ACC112 (cell line): ENCODE measurements around the gene TEX261.

Source experiments
- H2AFZ ChIP-seq: fragments of 200-600 bp; sonication (generic); one replicate; pipeline ENCODE4 v1.6.0; 2017; ENCODE audit warnings: antibody characterized with exemption, low read length; ENCODE audit not compliant: unreplicated experiment
- H3K27ac ChIP-seq: fragments of 200-600 bp; sonication (generic); 2 replicates; pipeline ENCODE4 v1.5.1; 2014; ENCODE audit warnings: low read depth, mild to moderate bottlenecking, antibody characterized with exemption, low read length, moderate library complexity
- H3K27me3 ChIP-seq: fragments of 200-600 bp; sonication (generic); 2 replicates; pipeline ENCODE4 v1.6.1; 2014; ENCODE audit warnings: mild to moderate bottlenecking, antibody characterized with exemption, low read length, moderate library complexity, mixed read lengths; ENCODE audit not compliant: insufficient read depth
- H3K36me3 ChIP-seq: fragments of 200-600 bp; sonication (generic); 2 replicates; pipeline ENCODE4 v1.6.1; 2016; ENCODE audit warnings: mild to moderate bottlenecking, antibody characterized with exemption, low read length, moderate library complexity, mixed read lengths; ENCODE audit not compliant: insufficient read depth
- H3K4me1 ChIP-seq: fragments of 200-600 bp; sonication (generic); one replicate; pipeline ENCODE4 v1.6.1; 2016; ENCODE audit warnings: low read length, mixed read lengths; ENCODE audit not compliant: insufficient read depth, unreplicated experiment, control insufficient read depth
- H3K4me3 ChIP-seq: fragments of 200-600 bp; sonication (generic); 2 replicates; pipeline ENCODE4 v1.5.1; 2014; ENCODE audit warnings: mild to moderate bottlenecking, low read depth, low read length
- H3K79me2 ChIP-seq: fragments of 200-600 bp; sonication (generic); one replicate; pipeline ENCODE4 v1.6.0; 2016; ENCODE audit warnings: low read length; ENCODE audit not compliant: control insufficient read depth, unreplicated experiment, insufficient read depth

Gene TEX261

DNA sequence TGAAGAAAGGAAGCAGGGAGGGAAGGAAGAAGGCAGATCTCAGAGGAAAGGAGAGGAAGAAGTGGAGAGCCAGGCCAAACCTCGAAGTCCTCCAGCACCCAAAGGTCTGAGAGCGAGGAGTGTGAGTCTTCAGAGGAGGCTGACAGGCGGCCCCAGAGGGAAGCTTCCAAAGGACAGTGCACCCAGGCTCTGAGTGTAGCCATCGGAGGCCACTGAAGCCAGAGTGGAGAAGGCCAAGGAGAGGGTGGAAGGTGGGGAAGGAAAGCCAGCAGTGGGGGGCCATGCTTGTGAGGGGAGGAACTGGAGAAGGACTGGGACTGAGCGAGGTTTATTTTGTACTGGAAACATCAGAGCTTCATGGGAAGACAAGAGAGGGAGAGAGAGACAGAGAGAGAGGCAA lies 53.0 kb downstream of the TEX261 start:
- Histone ChIP-seq H3K4me1 (peaks cover 11% of the 10 kb centered on the region), H3K79me2 (no peaks in the 10 kb centered on the region), H2AFZ (no peak overlapping the region), H3K4me3 (no peak overlapping the region), H3K27me3 (no peaks in the 10 kb centered on the region), H3K27ac (no peak overlapping the region), H3K36me3 (no peaks in the 10 kb centered on the region)

DNA sequence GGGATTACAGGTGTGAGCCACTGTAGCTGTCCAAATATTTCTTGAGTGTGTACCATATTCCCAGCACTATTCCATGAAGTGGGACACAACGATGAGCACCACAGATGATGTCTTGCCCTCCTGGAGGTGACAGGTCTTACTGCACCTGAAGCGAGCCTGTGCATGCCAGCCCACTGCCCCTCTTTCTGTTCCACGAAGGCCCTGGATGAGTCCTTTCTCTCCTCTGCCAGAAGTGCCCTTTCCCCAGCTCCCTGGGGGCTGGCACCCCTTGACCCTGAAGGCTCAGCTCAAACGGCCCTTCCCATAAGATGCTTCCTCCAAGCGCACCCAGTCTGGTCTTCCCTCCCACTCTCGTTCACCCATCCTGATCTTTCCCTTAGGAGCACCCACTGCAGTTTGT lies 53.5 kb downstream of the TEX261 start:
- Histone ChIP-seq H3K27me3 (no peaks in the 10 kb centered on the region), H3K79me2 (no peaks in the 10 kb centered on the region), H2AFZ (no peak overlapping the region), H3K4me1 (peaks cover 6% of the 10 kb centered on the region), H3K27ac (no peak overlapping the region), H3K4me3 (no peak overlapping the region), H3K36me3 (no peaks in the 10 kb centered on the region)

GRCh38 chr2:70939839-70940580 lies 54.7 kb downstream of the TEX261 start:
- no peak overlapping the region for H3K27ac ChIP-seq
- no peak overlapping the region for H2AFZ ChIP-seq
- H3K79me2 ChIP-seq = no peaks in the 10 kb centered on the region
- no peaks in the 10 kb centered on the region for H3K36me3 ChIP-seq
- H3K4me1 ChIP-seq = no peaks in the 10 kb centered on the region
- no peak overlapping the region for H3K4me3 ChIP-seq
- no peaks in the 10 kb centered on the region for H3K27me3 ChIP-seq

DNA sequence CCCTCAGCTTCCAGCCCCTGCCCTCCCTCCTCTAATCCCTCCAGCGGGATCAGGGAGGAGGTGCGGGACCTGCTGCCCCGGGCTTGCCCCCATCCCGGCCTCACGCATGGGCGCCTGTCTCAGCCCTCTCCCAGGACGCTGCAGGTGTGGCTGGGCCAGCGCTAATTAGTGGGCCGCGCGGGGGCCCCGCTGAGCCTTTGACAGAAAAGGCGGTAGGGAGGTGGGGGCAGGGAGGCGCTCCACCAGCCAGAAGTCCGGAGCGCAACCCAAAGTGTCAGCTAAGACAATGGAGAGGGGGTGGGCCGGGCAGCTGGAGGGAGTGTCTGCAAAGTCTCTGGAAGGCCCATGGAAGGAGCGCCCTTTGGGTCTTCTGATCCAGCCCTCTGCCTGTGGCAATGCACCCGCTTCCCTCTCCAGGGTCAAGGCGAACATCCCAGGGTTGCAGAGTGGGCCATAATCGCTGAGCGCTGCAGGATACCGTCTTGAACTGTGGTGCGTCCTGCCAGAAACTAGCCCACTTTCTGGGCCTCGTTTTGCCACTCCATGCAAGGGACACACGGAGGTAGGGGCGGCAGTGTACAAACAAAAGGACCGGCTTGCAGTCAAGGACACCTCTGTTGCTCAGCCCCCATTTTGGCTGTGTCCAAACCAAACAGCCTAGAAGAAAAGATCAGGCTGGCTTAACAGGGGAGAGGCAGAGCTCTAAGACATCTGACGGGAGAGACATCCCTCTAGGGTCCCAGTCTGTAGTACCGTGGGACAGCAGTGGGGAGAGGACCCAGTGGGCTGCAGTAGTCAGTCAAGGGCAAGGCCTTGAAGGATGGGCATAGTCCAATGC lies 55.5 kb downstream of the TEX261 start:
- no peaks in the 10 kb centered on the region for H3K79me2 ChIP-seq
- H2AFZ ChIP-seq = no peak overlapping the region
- H3K4me3 ChIP-seq = no peak overlapping the region
- no peak overlapping the region for H3K27ac ChIP-seq
- no peaks in the 10 kb centered on the region for H3K36me3 ChIP-seq
- no peaks in the 10 kb centered on the region for H3K4me1 ChIP-seq
- H3K27me3 ChIP-seq = no peaks in the 10 kb centered on the region

- Histone ChIP-seq H2AFZ (no peak overlapping the region), H3K27ac (no peak overlapping the region), H3K4me1 (no peaks in the 10 kb centered on the region), H3K79me2 (no peaks in the 10 kb centered on the region), H3K27me3 (no peaks in the 10 kb centered on the region), H3K36me3 (no peaks in the 10 kb centered on the region), H3K4me3 (no peak overlapping the region)
Observed at GRCh38 chr2:70938586-70938950, 56.1 kb downstream of the TEX261 start.

DNA sequence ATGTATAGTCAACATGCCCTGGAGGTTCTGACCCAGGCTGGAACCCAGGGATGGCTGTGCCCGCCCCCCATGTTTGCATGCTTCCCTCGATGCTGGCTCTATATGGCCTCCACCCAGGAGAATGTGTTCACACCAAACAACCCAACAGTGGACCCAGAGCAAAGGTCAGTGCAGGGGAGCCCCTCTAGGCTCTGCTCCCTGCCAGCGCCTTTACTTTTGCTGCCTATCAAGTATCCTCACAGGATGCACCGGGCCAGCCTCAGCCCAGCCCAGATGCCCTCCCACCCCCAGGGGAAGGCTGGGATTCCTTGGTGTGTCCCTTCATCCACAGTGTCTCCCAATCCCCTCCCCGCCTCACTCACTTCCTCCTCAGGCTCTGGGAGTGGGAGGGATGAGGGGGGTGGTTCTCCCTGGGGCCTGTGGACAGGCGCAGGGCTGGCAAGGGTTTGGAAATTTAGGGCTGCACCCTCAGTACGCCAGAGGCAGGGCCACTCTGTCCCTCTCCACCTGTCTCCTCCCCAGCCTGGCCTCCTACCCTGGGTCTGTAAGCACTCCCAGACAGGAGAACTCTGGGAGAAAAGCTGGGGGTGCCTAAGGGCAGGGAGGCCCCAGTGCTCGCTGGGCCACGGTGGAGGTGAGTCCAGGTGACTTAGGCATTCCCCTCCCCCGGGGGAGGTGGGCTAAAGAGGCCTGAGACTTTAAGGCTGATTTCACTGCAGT lies 56.6 kb downstream of the TEX261 start:
- no peaks in the 10 kb centered on the region for H3K27me3 ChIP-seq
- no peaks in the 10 kb centered on the region for H3K36me3 ChIP-seq
- H3K4me3 ChIP-seq = no peak overlapping the region
- no peaks in the 10 kb centered on the region for H3K4me1 ChIP-seq
- H3K79me2 ChIP-seq = no peaks in the 10 kb centered on the region
- H3K27ac ChIP-seq = no peak overlapping the region
- no peak overlapping the region for H2AFZ ChIP-seq

DNA sequence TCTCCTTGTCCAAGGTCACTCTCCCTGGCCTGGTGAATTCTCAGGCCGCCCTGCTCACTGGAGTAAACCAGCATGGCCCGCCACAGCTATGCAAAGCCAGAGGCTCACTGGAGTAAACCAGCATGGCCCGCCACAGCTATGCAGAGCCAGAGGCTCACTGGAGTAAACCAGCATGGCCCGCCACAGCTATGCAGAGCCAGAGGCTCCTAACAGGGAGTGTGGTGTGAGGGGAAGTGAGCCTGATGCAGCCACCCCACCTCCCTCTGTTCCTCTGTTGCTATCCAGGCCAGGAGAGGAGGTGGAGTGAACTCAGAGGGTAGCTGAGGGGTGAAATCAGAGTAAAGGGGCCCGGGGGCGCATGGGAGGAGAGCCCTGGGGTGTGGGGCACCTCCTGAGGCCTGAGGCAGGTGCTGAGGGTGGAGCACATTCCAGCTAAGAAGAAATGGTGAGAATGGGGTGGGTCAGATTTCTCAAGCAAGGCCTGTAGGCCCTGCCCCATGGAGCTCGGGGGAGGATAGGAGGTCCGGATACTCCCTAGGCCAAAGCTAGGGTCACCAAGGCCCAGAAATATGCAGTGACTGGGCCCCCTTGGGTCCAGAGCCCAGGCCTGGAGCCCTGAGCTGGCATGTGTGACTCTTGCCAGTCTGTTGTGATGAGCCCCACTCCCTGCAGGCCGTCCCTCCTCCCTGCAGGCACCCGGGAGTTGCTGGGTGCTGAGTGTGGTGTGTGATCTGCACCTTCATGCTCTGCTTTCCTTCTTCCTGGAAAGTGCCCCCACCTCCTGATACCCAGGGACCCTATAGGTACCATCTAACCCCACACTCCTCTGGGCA lies 57.5 kb downstream of the TEX261 start:
- Histone ChIP-seq H3K79me2 (no peaks in the 10 kb centered on the region), H3K4me3 (no peak overlapping the region), H3K4me1 (no peaks in the 10 kb centered on the region), H3K36me3 (no peaks in the 10 kb centered on the region), H3K27ac (no peak overlapping the region), H2AFZ (no peak overlapping the region), H3K27me3 (no peaks in the 10 kb centered on the region)

DNA sequence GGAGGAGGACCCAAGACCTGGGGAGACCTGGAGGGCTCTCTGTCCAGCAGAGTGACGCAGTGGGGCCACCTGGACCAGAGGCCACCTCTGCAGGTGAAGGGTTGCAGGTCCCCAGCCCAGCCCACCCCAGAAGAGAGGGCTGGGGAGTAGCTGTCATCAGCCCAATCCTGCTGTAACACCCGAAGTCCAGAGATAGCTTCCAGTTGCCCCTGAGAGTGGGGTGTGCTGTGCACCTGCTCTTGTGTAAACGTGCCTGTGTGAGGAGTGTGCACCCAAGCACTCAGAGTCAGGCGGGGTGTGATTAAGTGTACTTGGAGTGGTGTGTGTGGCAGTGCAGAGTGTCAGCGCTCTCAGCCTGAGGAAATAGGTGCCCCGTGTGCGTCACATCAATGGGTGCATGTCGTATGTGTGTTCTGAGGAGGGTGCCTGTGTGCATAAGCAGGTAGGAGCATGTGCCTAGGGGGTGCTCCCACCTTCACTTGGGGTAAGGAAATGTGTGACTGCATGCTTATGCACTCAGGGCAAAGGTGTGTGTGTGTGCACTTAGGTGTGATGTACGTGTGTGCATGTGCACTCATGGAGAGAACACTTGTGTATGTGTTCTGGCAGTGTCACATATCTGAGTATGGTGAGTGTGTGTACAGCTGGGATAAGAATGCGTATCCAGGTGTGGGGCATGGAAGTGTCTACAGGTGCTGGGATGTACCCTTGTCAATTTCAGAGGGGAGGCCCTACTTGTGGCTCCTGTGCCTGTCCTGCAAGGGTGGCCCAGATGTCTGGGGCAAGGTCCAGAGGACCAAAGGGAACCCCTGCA lies 58.3 kb downstream of the TEX261 start:
- no peaks in the 10 kb centered on the region for H3K27me3 ChIP-seq
- H2AFZ ChIP-seq = no peak overlapping the region
- no peaks in the 10 kb centered on the region for H3K4me1 ChIP-seq
- no peaks in the 10 kb centered on the region for H3K79me2 ChIP-seq
- no peak overlapping the region for H3K4me3 ChIP-seq
- H3K36me3 ChIP-seq = no peaks in the 10 kb centered on the region
- no peak overlapping the region for H3K27ac ChIP-seq
